GM23338 (cell line): Measurements from ENCODE around the gene GAREM2. TPM values are rescaled to one million over a fixed set of nuclear protein-coding genes. Genes with fewer than 3 reads are reported as not detected.

Source experiments
- ATAC-seq: fragments of 200-7000 bp; cut with Tn5 transposase; 3 replicates; pipeline ENCODE4 v1.9.1; 2020
- DNase-seq: peaks from one replicate; pipeline ENCODE4 v3.0.0-alpha.2; 2015; ENCODE audit warnings: low spot score
- H2AFZ ChIP-seq: fragments of 200-600 bp; sonication (generic); 2 replicates; pipeline ENCODE4 v1.8.0; 2016; ENCODE audit warnings: antibody characterized with exemption, mild to moderate bottlenecking, moderate library complexity
- H3F3A ChIP-seq: fragments of 200-600 bp; sonication (generic); replicated peaks from 2 replicates; pipeline ENCODE4 v1.8.0; 2017; ENCODE audit warnings: antibody characterized with exemption, mixed run types, low read depth
- H3K27ac ChIP-seq: fragments of 200-600 bp; sonication (generic); 2 replicates; pipeline ENCODE4 v1.6.1; 2016; ENCODE audit warnings: low read depth
- H3K27me3 ChIP-seq: fragments of 200-600 bp; sonication (generic); 2 replicates; pipeline ENCODE4 v1.8.0; 2016; ENCODE audit warnings: mild to moderate bottlenecking, mixed run types, moderate library complexity; ENCODE audit not compliant: insufficient read depth
- H3K36me3 ChIP-seq: fragments of 200-600 bp; sonication (generic); 2 replicates; pipeline ENCODE4 v1.8.0; 2016; ENCODE audit warnings: mild to moderate bottlenecking; ENCODE audit not compliant: insufficient read depth
- H3K4me1 ChIP-seq: fragments of 200-600 bp; sonication (generic); 2 replicates; pipeline ENCODE4 v1.8.0; 2016; ENCODE audit warnings: mild to moderate bottlenecking, moderate library complexity; ENCODE audit not compliant: insufficient read depth
- H3K4me2 ChIP-seq: fragments of 200-600 bp; sonication (generic); 2 replicates; pipeline ENCODE4 v1.7.1; 2017; ENCODE audit warnings: mixed run types
- H3K4me3 ChIP-seq: fragments of 200-600 bp; sonication (generic); 2 replicates; pipeline ENCODE4 v1.6.1; 2016; ENCODE audit warnings: mixed run types
- H3K79me2 ChIP-seq: fragments of 200-600 bp; sonication (generic); replicated peaks from 2 replicates; pipeline ENCODE4 v1.8.0; 2017; ENCODE audit warnings: mild to moderate bottlenecking; ENCODE audit not compliant: insufficient read depth
- H3K9me2 ChIP-seq: fragments of 200-600 bp; sonication (generic); 2 replicates; pipeline ENCODE4 v1.8.0; 2017; ENCODE audit not compliant: insufficient read depth
- H4K20me1 ChIP-seq: fragments of 200-600 bp; sonication (generic); replicated peaks from 2 replicates; pipeline ENCODE4 v1.8.0; 2017; ENCODE audit warnings: mild to moderate bottlenecking; ENCODE audit not compliant: insufficient read depth
- H3K27ac Mint-ChIP-seq: 2 replicates; pipeline ENCODE4 v1.8.0; 2020; ENCODE audit warnings: inconsistent platforms, mild to moderate bottlenecking, moderate library complexity, mixed read lengths
- H3K27me3 Mint-ChIP-seq: 3 replicates; pipeline ENCODE4 v1.8.0; 2022; ENCODE audit warnings: low read depth, mild to moderate bottlenecking, moderate library complexity, mixed read lengths, inconsistent platforms; ENCODE audit not compliant: insufficient read depth, poor library complexity
- H3K36me3 Mint-ChIP-seq: 3 replicates; pipeline ENCODE4 v1.8.0; 2021; ENCODE audit warnings: low read depth, mild to moderate bottlenecking, inconsistent platforms, moderate library complexity, mixed read lengths
- H3K4me1 Mint-ChIP-seq: 3 replicates; pipeline ENCODE4 v1.8.0; 2020; ENCODE audit warnings: mild to moderate bottlenecking, inconsistent platforms, mixed read lengths
- H3K4me3 Mint-ChIP-seq: 3 replicates; pipeline ENCODE4 v1.8.0; 2021; ENCODE audit warnings: moderate library complexity, mild to moderate bottlenecking, inconsistent platforms, mixed read lengths
- H3K9me3 Mint-ChIP-seq: 3 replicates; pipeline ENCODE4 v1.8.0; 2020; ENCODE audit warnings: moderate library complexity, mild to moderate bottlenecking, inconsistent platforms, mixed read lengths
- CREB1 ChIP-seq: fragments of 250-450 bp; sonication (Bioruptor Pico); IDR thresholded peaks from 2 replicates; pipeline ENCODE4 v1.5.0; 2020; ENCODE audit warnings: low read depth, mild to moderate bottlenecking, moderate library complexity
- EZH2 ChIP-seq: fragments of 200-600 bp; sonication (generic); IDR thresholded peaks from one replicate; pipeline ENCODE4 v1.8.0; 2017; ENCODE audit warnings: antibody characterized with exemption, mild to moderate bottlenecking, low read depth; ENCODE audit not compliant: unreplicated experiment
- EZH2phosphoT487 ChIP-seq: fragments of 200-600 bp; sonication (generic); IDR thresholded peaks from one replicate; pipeline ENCODE4 v1.8.1; 2018; ENCODE audit warnings: antibody characterized with exemption; ENCODE audit not compliant: unreplicated experiment
- JUNB ChIP-seq: IDR thresholded peaks from one replicate; pipeline ENCODE4 v1.6.1; 2016; ENCODE audit warnings: antibody characterized with exemption; ENCODE audit not compliant: unreplicated experiment
- NANOG ChIP-seq: IDR thresholded peaks from 2 replicates; pipeline ENCODE4 v1.6.1; 2016; ENCODE audit warnings: antibody characterized with exemption, borderline replicate concordance
- POLR2AphosphoS5 ChIP-seq: IDR thresholded peaks from 2 replicates; pipeline ENCODE4 v1.6.1; 2016; ENCODE audit warnings: antibody characterized with exemption, low read depth
- STAT1 ChIP-seq: IDR thresholded peaks from one replicate; pipeline ENCODE4 v1.6.1; 2016; ENCODE audit warnings: antibody characterized with exemption; ENCODE audit not compliant: unreplicated experiment
- ZNF114 ChIP-seq: fragments of 250-450 bp; sonication (Bioruptor Pico); IDR thresholded peaks from 2 replicates; pipeline ENCODE4 v1.5.0; 2020; ENCODE audit warnings: mild to moderate bottlenecking, moderate library complexity
- ZNF331 ChIP-seq: fragments of 250-450 bp; sonication (Bioruptor Pico); IDR thresholded peaks from 2 replicates; pipeline ENCODE4 v1.5.0; 2020; ENCODE audit warnings: low read depth, mild to moderate bottlenecking, moderate library complexity
- polyA plus RNA-seq: library from polyadenylated mRNA; unstranded; fragments of >200 nt; fragmentation: Nextera tagmentation; extraction: Ambion mirVana; gene quantifications from 2 replicates; pipeline ENCODE4 v1.2.1, GENCODE V29; 2016
- total RNA-seq: library from RNA; depleted of rRNA; stranded (reverse); fragments of >200 nt; shearing (Covaris generic); gene quantifications from 2 replicates; pipeline ENCODE4 v1.2.3, GENCODE V29; 2014
- TF ChIP-seq, protein P1 (sequence below): fragments of 250-450 bp; sonication (Bioruptor Pico); IDR thresholded peaks from 2 replicates; pipeline ENCODE4 v1.5.0; 2020; ENCODE audit warnings: mild to moderate bottlenecking, moderate library complexity
- TF ChIP-seq, protein P2 (sequence below): IDR thresholded peaks from one replicate; pipeline ENCODE4 v1.6.1; 2018; ENCODE audit warnings: antibody characterized with exemption; ENCODE audit not compliant: unreplicated experiment
- TF ChIP-seq, protein P3 (sequence below): IDR thresholded peaks from 2 replicates; pipeline ENCODE4 v1.6.1; 2016; ENCODE audit warnings: antibody characterized with exemption
- TF ChIP-seq, protein P4 (sequence below), 2 experiments: fragments of 200-600 bp in 1 of 2; sonication (generic) in 1 of 2; conservative IDR thresholded peaks; 2 replicates each; pipeline versions ENCODE4 v1.5.1 to v1.6.1; 2016 to 2017; ENCODE audit warnings: antibody characterized with exemption in 2 of 2, low read depth in 2 of 2, mild to moderate bottlenecking in 2 of 2, moderate library complexity in 1 of 2

The GAREM2 gene
- total and polyA plus RNA-seq, 2 experiments from 2014 or later: 3.8 to 23.8 TPM

DNA sequence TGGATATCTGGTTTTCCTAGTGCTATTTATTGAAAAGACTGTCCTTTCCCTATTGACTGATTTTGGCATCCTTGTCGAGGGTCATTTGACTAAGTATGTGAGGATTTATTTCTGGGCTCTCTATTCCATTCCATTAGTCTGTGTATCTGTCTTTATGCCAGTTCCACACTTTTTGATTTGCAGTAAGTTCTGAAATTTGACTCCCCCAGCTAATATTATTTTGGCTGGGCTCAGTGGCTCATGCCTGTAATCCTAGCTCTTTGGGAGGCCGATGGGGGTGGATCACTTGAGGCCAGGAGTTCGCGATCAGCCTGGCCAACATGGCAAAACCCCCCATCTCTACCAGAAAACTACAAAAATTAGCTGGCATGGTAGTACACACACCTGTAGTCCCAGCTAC lies 46.8 kb upstream of the GAREM2 start:
- H3K9me3 Mint-ChIP-seq: no peaks in the 10 kb centered on the region
- no peak for DNase-seq
- Histone ChIP-seq H3K9me2 (no peaks in the 10 kb centered on the region), H3K27me3 (no peaks in the 10 kb centered on the region), H3K4me3 (no peak overlapping the region), H2AFZ (no peak overlapping the region), H3F3A (no peaks in the 10 kb centered on the region; the same call in 1 of the 2 replicates), H4K20me1 (peaks cover 39% of the 10 kb centered on the region), H3K27ac (no peak overlapping the region), H3K4me1 (no peaks in the 10 kb centered on the region), H3K4me2 (no peak overlapping the region), H3K79me2 (peaks cover 65% of the 10 kb centered on the region), H3K36me3 (peaks cover 6% of the 10 kb centered on the region; the same call in 1 of the 2 replicates)
- H3K36me3 Mint-ChIP-seq: peaks cover 26% of the 10 kb centered on the region
- peak overlapping the region; percentile 21; the same call in 1 of the 2 replicates for H3K27ac Mint-ChIP-seq
- ATAC-seq: no peak
- TF ChIP-seq NANOG (no peak), EZH2phosphoT487 (no peak), EZH2 (no peak), ZNF114 (no peak), ZNF331 (CRISPR knock-in tag) (no peak), CREB1 (CRISPR knock-in tag) (no peak), STAT1 (no peak), JUNB (no peak), POLR2AphosphoS5 (no peak)
- TF ChIP-seq, protein P1, sequence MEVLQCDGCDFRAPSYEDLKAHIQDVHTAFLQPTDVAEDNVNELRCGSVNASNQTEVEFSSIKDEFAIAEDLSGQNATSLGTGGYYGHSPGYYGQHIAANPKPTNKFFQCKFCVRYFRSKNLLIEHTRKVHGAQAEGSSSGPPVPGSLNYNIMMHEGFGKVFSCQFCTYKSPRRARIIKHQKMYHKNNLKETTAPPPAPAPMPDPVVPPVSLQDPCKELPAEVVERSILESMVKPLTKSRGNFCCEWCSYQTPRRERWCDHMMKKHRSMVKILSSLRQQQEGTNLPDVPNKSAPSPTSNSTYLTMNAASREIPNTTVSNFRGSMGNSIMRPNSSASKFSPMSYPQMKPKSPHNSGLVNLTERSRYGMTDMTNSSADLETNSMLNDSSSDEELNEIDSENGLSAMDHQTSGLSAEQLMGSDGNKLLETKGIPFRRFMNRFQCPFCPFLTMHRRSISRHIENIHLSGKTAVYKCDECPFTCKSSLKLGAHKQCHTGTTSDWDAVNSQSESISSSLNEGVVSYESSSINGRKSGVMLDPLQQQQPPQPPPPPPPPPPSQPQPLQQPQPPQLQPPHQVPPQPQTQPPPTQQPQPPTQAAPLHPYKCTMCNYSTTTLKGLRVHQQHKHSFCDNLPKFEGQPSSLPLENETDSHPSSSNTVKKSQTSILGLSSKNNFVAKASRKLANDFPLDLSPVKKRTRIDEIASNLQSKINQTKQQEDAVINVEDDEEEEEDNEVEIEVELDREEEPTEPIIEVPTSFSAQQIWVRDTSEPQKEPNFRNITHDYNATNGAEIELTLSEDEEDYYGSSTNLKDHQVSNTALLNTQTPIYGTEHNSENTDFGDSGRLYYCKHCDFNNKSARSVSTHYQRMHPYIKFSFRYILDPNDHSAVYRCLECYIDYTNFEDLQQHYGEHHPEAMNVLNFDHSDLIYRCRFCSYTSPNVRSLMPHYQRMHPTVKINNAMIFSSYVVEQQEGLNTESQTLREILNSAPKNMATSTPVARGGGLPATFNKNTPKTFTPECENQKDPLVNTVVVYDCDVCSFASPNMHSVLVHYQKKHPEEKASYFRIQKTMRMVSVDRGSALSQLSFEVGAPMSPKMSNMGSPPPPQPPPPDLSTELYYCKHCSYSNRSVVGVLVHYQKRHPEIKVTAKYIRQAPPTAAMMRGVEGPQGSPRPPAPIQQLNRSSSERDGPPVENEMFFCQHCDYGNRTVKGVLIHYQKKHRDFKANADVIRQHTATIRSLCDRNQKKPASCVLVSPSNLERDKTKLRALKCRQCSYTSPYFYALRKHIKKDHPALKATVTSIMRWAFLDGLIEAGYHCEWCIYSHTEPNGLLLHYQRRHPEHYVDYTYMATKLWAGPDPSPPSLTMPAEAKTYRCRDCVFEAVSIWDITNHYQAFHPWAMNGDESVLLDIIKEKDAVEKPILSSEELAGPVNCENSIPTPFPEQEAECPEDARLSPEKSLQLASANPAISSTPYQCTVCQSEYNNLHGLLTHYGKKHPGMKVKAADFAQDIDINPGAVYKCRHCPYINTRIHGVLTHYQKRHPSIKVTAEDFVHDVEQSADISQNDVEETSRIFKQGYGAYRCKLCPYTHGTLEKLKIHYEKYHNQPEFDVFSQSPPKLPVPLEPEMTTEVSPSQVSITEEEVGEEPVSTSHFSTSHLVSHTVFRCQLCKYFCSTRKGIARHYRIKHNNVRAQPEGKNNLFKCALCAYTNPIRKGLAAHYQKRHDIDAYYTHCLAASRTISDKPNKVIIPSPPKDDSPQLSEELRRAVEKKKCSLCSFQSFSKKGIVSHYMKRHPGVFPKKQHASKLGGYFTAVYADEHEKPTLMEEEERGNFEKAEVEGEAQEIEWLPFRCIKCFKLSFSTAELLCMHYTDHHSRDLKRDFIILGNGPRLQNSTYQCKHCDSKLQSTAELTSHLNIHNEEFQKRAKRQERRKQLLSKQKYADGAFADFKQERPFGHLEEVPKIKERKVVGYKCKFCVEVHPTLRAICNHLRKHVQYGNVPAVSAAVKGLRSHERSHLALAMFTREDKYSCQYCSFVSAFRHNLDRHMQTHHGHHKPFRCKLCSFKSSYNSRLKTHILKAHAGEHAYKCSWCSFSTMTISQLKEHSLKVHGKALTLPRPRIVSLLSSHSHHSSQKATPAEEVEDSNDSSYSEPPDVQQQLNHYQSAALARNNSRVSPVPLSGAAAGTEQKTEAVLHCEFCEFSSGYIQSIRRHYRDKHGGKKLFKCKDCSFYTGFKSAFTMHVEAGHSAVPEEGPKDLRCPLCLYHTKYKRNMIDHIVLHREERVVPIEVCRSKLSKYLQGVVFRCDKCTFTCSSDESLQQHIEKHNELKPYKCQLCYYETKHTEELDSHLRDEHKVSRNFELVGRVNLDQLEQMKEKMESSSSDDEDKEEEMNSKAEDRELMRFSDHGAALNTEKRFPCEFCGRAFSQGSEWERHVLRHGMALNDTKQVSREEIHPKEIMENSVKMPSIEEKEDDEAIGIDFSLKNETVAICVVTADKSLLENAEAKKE (CRISPR knock-in tag): no peak
- TF ChIP-seq, protein P2, sequence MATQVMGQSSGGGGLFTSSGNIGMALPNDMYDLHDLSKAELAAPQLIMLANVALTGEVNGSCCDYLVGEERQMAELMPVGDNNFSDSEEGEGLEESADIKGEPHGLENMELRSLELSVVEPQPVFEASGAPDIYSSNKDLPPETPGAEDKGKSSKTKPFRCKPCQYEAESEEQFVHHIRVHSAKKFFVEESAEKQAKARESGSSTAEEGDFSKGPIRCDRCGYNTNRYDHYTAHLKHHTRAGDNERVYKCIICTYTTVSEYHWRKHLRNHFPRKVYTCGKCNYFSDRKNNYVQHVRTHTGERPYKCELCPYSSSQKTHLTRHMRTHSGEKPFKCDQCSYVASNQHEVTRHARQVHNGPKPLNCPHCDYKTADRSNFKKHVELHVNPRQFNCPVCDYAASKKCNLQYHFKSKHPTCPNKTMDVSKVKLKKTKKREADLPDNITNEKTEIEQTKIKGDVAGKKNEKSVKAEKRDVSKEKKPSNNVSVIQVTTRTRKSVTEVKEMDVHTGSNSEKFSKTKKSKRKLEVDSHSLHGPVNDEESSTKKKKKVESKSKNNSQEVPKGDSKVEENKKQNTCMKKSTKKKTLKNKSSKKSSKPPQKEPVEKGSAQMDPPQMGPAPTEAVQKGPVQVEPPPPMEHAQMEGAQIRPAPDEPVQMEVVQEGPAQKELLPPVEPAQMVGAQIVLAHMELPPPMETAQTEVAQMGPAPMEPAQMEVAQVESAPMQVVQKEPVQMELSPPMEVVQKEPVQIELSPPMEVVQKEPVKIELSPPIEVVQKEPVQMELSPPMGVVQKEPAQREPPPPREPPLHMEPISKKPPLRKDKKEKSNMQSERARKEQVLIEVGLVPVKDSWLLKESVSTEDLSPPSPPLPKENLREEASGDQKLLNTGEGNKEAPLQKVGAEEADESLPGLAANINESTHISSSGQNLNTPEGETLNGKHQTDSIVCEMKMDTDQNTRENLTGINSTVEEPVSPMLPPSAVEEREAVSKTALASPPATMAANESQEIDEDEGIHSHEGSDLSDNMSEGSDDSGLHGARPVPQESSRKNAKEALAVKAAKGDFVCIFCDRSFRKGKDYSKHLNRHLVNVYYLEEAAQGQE: no peak
- TF ChIP-seq, protein P3, sequence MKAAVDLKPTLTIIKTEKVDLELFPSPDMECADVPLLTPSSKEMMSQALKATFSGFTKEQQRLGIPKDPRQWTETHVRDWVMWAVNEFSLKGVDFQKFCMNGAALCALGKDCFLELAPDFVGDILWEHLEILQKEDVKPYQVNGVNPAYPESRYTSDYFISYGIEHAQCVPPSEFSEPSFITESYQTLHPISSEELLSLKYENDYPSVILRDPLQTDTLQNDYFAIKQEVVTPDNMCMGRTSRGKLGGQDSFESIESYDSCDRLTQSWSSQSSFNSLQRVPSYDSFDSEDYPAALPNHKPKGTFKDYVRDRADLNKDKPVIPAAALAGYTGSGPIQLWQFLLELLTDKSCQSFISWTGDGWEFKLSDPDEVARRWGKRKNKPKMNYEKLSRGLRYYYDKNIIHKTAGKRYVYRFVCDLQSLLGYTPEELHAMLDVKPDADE: no peak
- TF ChIP-seq, protein P4, sequence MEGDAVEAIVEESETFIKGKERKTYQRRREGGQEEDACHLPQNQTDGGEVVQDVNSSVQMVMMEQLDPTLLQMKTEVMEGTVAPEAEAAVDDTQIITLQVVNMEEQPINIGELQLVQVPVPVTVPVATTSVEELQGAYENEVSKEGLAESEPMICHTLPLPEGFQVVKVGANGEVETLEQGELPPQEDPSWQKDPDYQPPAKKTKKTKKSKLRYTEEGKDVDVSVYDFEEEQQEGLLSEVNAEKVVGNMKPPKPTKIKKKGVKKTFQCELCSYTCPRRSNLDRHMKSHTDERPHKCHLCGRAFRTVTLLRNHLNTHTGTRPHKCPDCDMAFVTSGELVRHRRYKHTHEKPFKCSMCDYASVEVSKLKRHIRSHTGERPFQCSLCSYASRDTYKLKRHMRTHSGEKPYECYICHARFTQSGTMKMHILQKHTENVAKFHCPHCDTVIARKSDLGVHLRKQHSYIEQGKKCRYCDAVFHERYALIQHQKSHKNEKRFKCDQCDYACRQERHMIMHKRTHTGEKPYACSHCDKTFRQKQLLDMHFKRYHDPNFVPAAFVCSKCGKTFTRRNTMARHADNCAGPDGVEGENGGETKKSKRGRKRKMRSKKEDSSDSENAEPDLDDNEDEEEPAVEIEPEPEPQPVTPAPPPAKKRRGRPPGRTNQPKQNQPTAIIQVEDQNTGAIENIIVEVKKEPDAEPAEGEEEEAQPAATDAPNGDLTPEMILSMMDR (conservative IDR thresholded peaks at IDR 0.05; ENCODE audit: low read depth in 2 of 2): no peak
- H3K27me3 Mint-ChIP-seq: no peaks in the 10 kb centered on the region
- peaks cover 11% of the 10 kb centered on the region; the same call in 2 of the 3 replicates for H3K4me1 Mint-ChIP-seq
- no peak overlapping the region for H3K4me3 Mint-ChIP-seq
